Activated CD8-positive, alpha-beta memory T cell treated with anti-CD3 and anti-CD28 coated beads for 36 hours (primary cell): ENCODE results near the gene HSF2BP. TPM values are rescaled to one million over a fixed set of nuclear protein-coding genes. Genes with fewer than 3 reads are reported as not detected.
"Not testable (repeated sequence)": the region's sequence is repeated elsewhere in the genome, so short reads cannot be mapped to it uniquely, and the experiment has no call there.

ENCODE experiments used
- CTCF ChIA-PET: fragments of 350-600 bp; sonication (Branson Sonifier 250); formaldehyde crosslinking; loops from one replicate; lab custom pipeline; 2021; ENCODE audit warnings: antibody characterized with exemption; lab: Charles Lee
- POLR2A ChIA-PET: fragments of 350-600 bp; sonication (Branson Sonifier 250); formaldehyde crosslinking; loops from one replicate; lab custom pipeline; 2021; ENCODE audit warnings: antibody characterized with exemption; lab: Charles Lee
- total RNA-seq, 2 experiments: library from RNA; stranded (reverse); gene quantifications; one replicate each; pipeline ENCODE4 v1.2.3, GENCODE V29; 2021

HSF2BP gene
- total RNA-seq, result 1 to 10 TPM in 1 of 2 experiments, under 1 TPM in 1; 0.63 to 1.4 TPM

- ChIA-PET CTCF (interaction anchor here (0.6 to 1.3 kb wide), 5 partner anchors 13 to 640 kb away, joined by 3 to 4 read pairs (median 3); no protein-coding TSS in a partner anchor), POLR2A (interaction anchor here (1.3 kb wide), 1 partner anchor 69 kb away, joined by 7 read pairs; no protein-coding TSS in a partner anchor)
Observed at GRCh38 chr21:43659136-43660000, at the start of gene HSF2BP, which contains the start of gene RRP1B. TSS of gene HSF2BP (minus strand) at chr21:43659488. CDS start at chr21:43658096, 1,392 bp downstream. TSS of gene RRP1B (plus strand) at chr21:43659560. CDS start at chr21:43659665, 105 bp downstream.

DNA sequence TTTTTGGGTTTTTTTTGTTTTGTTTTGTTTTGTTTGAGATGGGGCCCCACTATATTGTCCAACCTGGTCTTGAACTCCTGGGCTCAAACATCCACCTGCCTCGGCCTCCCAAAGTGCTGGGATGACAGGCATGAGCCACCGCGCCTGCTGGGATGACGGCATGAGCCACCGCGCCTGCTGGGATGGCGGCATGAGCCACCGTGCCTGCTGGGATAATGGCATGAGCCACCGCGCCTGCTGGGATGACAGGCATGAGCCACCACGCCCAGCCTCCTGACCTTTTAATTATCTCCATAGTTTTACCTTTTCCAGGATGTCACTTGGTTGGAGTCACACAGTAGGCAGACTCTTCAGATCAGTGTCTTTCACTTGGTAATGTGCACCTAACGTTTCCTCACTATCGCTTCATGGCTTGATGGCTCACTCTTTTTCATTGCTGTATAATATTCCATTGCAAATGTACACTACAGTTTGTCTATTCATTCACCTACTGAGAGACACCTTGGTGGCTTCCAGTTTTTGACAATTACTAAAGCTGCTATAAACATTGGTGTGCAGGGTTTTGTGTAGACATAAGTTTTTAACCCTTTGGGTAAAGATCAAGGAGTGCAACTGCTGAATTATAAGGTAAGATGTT lies 49.6 kb upstream of the HSF2BP start:
- POLR2A ChIA-PET, result no interaction called here

DNA sequence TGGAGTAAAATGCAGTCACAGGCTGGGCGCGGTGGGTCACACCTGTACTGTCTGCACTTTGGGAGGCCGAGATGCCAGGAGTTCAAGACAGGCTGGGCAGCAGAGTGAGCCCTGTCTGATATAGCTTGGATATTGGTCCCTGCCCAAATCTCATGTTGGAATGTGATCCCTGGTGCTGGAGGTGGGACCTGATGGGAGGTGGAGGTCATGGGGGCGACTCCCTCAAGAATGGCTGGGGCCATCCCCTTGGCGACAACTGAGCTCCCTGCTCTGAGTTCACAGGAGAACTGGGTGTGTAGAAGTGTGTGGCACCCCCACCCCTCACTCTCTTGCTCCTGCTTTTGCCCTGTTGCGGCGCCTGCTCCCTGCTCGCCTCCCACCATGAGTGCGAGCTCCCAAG lies 48.2 kb upstream of the HSF2BP start:
- POLR2A ChIA-PET, result no interaction called here
- CTCF ChIA-PET, result interaction anchor here (0.7 to 1.5 kb wide), 2 partner anchors 49 to 82 kb away, joined by 3 to 4 read pairs; partner anchors contain the start of gene RRP1

More for the DNA sequence above, 49.6 kb upstream of the HSF2BP start:
- CTCF ChIA-PET, result no interaction called here

GRCh38 chr21:43703035-43703880 lies 44.0 kb upstream of the HSF2BP start:
- CTCF ChIA-PET, result no interaction called here

GRCh38 chr21:43702785-43703034 lies 43.4 kb upstream of the HSF2BP start:
- POLR2A ChIA-PET, result no interaction called here

More at GRCh38 chr21:43703035-43703880, 44.0 kb upstream of the HSF2BP start:
- POLR2A ChIA-PET, result no interaction called here

GRCh38 chr21:43701936-43702784 lies 42.9 kb upstream of the HSF2BP start:
- CTCF ChIA-PET, result no interaction called here

More at GRCh38 chr21:43702785-43703034, 43.4 kb upstream of the HSF2BP start:
- CTCF ChIA-PET, result no interaction called here

GRCh38 chr21:43699933-43700599 lies 40.8 kb upstream of the HSF2BP start:
- POLR2A ChIA-PET, result no interaction called here
- CTCF ChIA-PET, result no interaction called here

More at GRCh38 chr21:43701936-43702784, 42.9 kb upstream of the HSF2BP start:
- POLR2A ChIA-PET, result no interaction called here

DNA sequence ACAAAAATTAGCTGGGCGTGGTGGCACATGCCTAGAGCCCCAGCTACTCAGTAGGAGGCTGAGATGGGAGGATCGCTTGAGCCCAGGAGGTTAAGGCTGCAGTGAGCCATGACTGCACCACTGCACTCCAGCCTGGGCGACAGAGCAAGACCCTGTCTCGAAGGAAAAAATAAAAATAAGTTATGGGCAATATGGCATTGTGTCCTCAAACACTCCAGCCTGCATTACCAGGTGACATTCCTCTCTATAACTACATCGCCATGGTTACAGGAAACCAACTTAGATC lies 40.1 kb upstream of the HSF2BP start:
- CTCF ChIA-PET, POLR2A ChIA-PET: not testable (repeated sequence)

GRCh38 chr21:43697758-43698643 lies 38.7 kb upstream of the HSF2BP start:
- POLR2A ChIA-PET, result no interaction called here

GRCh38 chr21:43696214-43696613 lies 36.9 kb upstream of the HSF2BP start:
- POLR2A ChIA-PET, result no interaction called here
- CTCF ChIA-PET, result no interaction called here

More at GRCh38 chr21:43697758-43698643, 38.7 kb upstream of the HSF2BP start:
- CTCF ChIA-PET, result interaction anchor here (0.7 kb wide), 1 partner anchor 67 kb away, joined by 3 read pairs; no protein-coding TSS in a partner anchor

- POLR2A ChIA-PET, result no interaction called here
- CTCF ChIA-PET, result interaction anchor here (1.0 kb wide), 1 partner anchor 28 kb away, joined by 3 read pairs; no protein-coding TSS in a partner anchor
Observed at GRCh38 chr21:43694437-43695079, 35.3 kb upstream of the HSF2BP start.

- CTCF ChIA-PET, result interaction anchor here (1.0 kb wide), 1 partner anchor 27 kb away, joined by 3 read pairs; no protein-coding TSS in a partner anchor
- POLR2A ChIA-PET, result no interaction called here
Observed at GRCh38 chr21:43693981-43694380, 34.7 kb upstream of the HSF2BP start.

DNA sequence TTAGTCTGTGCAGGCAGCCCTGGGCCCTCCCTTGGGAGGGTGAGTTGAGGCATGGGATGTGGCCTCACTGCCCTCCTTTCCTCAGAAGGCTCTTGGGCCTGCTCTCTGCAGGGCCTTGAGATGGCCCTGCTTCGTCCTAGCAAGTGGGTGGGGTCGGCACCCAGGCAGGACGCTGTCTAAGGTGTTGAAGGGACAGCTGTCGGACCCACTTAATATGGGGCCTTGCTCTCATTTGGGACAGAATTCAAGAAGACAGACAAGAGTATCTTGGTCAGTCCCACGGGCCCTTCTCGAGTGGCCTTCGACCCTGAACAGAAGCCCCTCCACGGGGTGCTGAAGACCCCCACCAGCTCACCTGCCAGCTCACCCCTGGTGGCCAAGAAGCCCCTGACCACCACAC lies 33.7 kb upstream of the HSF2BP start:
- POLR2A ChIA-PET, result no interaction called here
- CTCF ChIA-PET, result no interaction called here

DNA sequence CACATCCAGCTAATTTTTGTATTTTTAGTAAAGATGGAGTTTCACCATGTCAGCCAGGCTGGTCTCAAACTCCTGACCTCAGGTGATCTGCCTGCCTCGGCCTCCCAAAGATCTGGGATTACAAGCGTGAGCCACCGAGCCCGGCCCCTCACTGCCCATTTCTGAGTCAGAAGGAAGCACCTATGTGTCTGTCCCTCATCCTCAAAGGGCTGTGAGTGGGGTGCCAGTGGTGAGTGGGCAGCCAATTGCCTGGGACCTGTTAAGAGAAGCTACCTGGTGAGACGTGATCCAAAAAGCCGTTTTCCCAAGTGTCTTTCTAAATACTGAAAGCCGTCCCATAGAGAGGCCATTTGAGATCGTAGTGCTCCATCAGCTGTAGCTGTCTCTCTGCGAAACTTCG lies 32.5 kb upstream of the HSF2BP start:
- CTCF ChIA-PET, result interaction anchor here (0.7 kb wide), 1 partner anchor 14 kb away, joined by 3 read pairs; no protein-coding TSS in a partner anchor
- POLR2A ChIA-PET, result no interaction called here

- CTCF ChIA-PET, result interaction anchor here (0.7 kb wide), 1 partner anchor 15 kb away, joined by 3 read pairs; no protein-coding TSS in a partner anchor
Observed at GRCh38 chr21:43691086-43691795, 32.0 kb upstream of the HSF2BP start.

DNA sequence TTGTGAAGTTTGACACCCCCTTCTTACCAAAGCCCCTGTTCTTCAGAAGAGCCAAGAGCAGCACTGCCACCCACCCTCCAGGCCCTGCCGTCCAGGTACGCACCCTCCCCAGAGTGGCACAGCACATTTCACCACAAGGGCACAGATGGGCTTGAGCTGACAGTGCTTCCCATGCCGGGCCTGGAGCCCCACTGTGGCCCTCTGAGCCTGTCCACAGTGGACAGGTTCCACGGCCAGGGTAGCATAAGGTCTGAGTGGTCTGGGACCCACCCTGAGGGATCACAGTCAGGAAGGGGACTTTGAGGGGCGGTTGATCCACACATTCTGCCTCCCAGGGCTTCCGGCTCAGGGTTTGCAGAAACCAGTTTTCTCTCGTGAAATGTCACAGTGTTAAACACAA lies 31.1 kb upstream of the HSF2BP start:
- ChIA-PET POLR2A (no interaction called here), CTCF (no interaction called here)

More at GRCh38 chr21:43691086-43691795, 32.0 kb upstream of the HSF2BP start:
- POLR2A ChIA-PET, result interaction anchor here (0.6 kb wide), 1 partner anchor 766 kb away, joined by 3 read pairs; no protein-coding TSS in a partner anchor
